ENCODE measurements around the gene IFNGR2. TPM values are rescaled to one million over a fixed set of nuclear protein-coding genes. Genes with fewer than 3 reads are reported as not detected.
"Not testable (repeated sequence)": the region's sequence is repeated elsewhere in the genome, so short reads cannot be mapped to it uniquely, and the experiment has no call there.

Gene IFNGR2
- total and polyA plus RNA-seq, 2 experiments from 2014 or later = 92.8 to 113 TPM

- H4K20me1 ChIP-seq (ENCODE audit: insufficient read depth) = no peaks in the 10 kb centered on the region
- 74 to 78% methylated on average over 4 of the region's 4 CpGs for WGBS, 2 experiments (ENCODE audit: low coverage in 1 of 2, low lambda C conversion rate in 2 of 2, missing lambda C conversion rate in 2 of 2)
- peaks cover 23% of the 10 kb centered on the region for H3F3A ChIP-seq (ENCODE audit: insufficient read depth)
- peak overlapping the region; percentile 55; the same call in 1 of the 2 replicates for H2AFZ ChIP-seq
- TF ChIP-seq EZH2 (IDR thresholded peaks at IDR 0.05; ENCODE audit: insufficient read depth, poor library complexity, severe bottlenecking) (no peak), EZH2phosphoT487 (IDR thresholded peaks at IDR 0.05; ENCODE audit: insufficient read depth, low read depth) (no peak)
- no peak overlapping the region for H3K4me3 ChIP-seq
- no peaks in the 10 kb centered on the region for H3K79me2 ChIP-seq (ENCODE audit: insufficient read depth)
- no peak overlapping the region for H3K9ac ChIP-seq
- no peaks in the 10 kb centered on the region for H3K27me3 ChIP-seq (replicated peaks; ENCODE audit: insufficient read depth)
- H3K36me3 ChIP-seq (ENCODE audit: low read depth) = peaks cover 7% of the 10 kb centered on the region; the same call in 1 of the 2 replicates
- H3K27ac ChIP-seq = no peak overlapping the region; the same call in 1 of the 2 replicates
- H3K4me1 ChIP-seq (ENCODE audit: insufficient read depth) = peaks cover 26% of the 10 kb centered on the region
- no peaks in the 10 kb centered on the region for H3K9me2 ChIP-seq (ENCODE audit: insufficient read depth)
- DNase-seq = no peak
- in situ Hi-C loops (cut with MboI) = no loop called here
- H3K9me3 ChIP-seq (ENCODE audit: low read depth) = no peaks in the 10 kb centered on the region
- H3K4me2 ChIP-seq (ENCODE audit: unreplicated experiment) = no peak overlapping the region
Measured at GRCh38 chr21:33359446-33359845, 43.8 kb upstream of the IFNGR2 start.

- DNase-seq = peak; percentile 81
- H2AFZ ChIP-seq = peak overlapping the region; percentile 55; the same call in 1 of the 2 replicates
- H3K79me2 ChIP-seq (ENCODE audit: insufficient read depth) = no peaks in the 10 kb centered on the region
- H3K4me2 ChIP-seq (ENCODE audit: unreplicated experiment) = peak overlapping the region; percentile 61
- no peaks in the 10 kb centered on the region for H3K27me3 ChIP-seq (replicated peaks; ENCODE audit: insufficient read depth)
- in situ Hi-C loops (cut with MboI) = loop anchor here (10.0 kb wide), 1 partner anchor 165 kb away; no protein-coding TSS in a partner anchor
- peaks cover 6% of the 10 kb centered on the region; the same call in 1 of the 2 replicates for H3K36me3 ChIP-seq (ENCODE audit: low read depth)
- H3K27ac ChIP-seq = peak overlapping the region; percentile 62
- H3K9me2 ChIP-seq (ENCODE audit: insufficient read depth) = no peaks in the 10 kb centered on the region
- 7 to 13% methylated on average over 6 of the region's 6 CpGs for WGBS, 2 experiments (ENCODE audit: low coverage in 1 of 2, low lambda C conversion rate in 2 of 2, missing lambda C conversion rate in 2 of 2)
- H3K9me3 ChIP-seq (ENCODE audit: low read depth) = no peaks in the 10 kb centered on the region
- H3K9ac ChIP-seq = peak overlapping the region; percentile 42
- no peak for TF ChIP-seq EZH2phosphoT487 (IDR thresholded peaks at IDR 0.05; ENCODE audit: insufficient read depth, low read depth)
- TF ChIP-seq EZH2 (IDR thresholded peaks at IDR 0.05; ENCODE audit: insufficient read depth, poor library complexity, severe bottlenecking) = no peak
- H3K4me3 ChIP-seq = peak overlapping the region; percentile 35
- peaks cover 26% of the 10 kb centered on the region for H3K4me1 ChIP-seq (ENCODE audit: insufficient read depth)
- no peaks in the 10 kb centered on the region for H4K20me1 ChIP-seq (ENCODE audit: insufficient read depth)
- peaks cover 23% of the 10 kb centered on the region for H3F3A ChIP-seq (ENCODE audit: insufficient read depth)
Measured at GRCh38 chr21:33360281-33360680, 42.9 kb upstream of the IFNGR2 start.

GRCh38 chr21:33360881-33361602, 42.2 kb upstream of the IFNGR2 start:
- peak; percentile 76 for DNase-seq
- Histone ChIP-seq H3K9ac (peak overlapping the region; percentile 42), H3K9me3 (ENCODE audit: low read depth) (no peaks in the 10 kb centered on the region), H3K4me3 (peak overlapping the region; percentile 35), H2AFZ (no peak overlapping the region), H3K79me2 (ENCODE audit: insufficient read depth) (no peaks in the 10 kb centered on the region), H4K20me1 (ENCODE audit: insufficient read depth) (no peaks in the 10 kb centered on the region), H3K36me3 (ENCODE audit: low read depth) (no peaks in the 10 kb centered on the region), H3F3A (ENCODE audit: insufficient read depth) (peaks cover 23% of the 10 kb centered on the region), H3K4me2 (ENCODE audit: unreplicated experiment) (peak overlapping the region; percentile 61), H3K27ac (peak overlapping the region; percentile 62), H3K27me3 (replicated peaks; ENCODE audit: insufficient read depth) (no peaks in the 10 kb centered on the region), H3K9me2 (ENCODE audit: insufficient read depth) (no peaks in the 10 kb centered on the region), H3K4me1 (ENCODE audit: insufficient read depth) (peaks cover 26% of the 10 kb centered on the region)
- 6 to 10% methylated on average over 14 of the region's 14 CpGs for WGBS, 2 experiments (ENCODE audit: low coverage in 1 of 2, low lambda C conversion rate in 2 of 2, missing lambda C conversion rate in 2 of 2)
- TF ChIP-seq EZH2phosphoT487 (IDR thresholded peaks at IDR 0.05; ENCODE audit: insufficient read depth, low read depth) (no peak), EZH2 (IDR thresholded peaks at IDR 0.05; ENCODE audit: insufficient read depth, poor library complexity, severe bottlenecking) (no peak)
- in situ Hi-C loops (cut with MboI) = loop anchor here (10.0 kb wide), 1 partner anchor 166 kb away; no protein-coding TSS in a partner anchor

- peak overlapping the region; percentile 3; the same call in 1 of the 2 replicates for H3K4me3 ChIP-seq
- no peaks in the 10 kb centered on the region for H3K9me3 ChIP-seq (ENCODE audit: low read depth)
- no peaks in the 10 kb centered on the region for H3K27me3 ChIP-seq (replicated peaks; ENCODE audit: insufficient read depth)
- H3K9me2 ChIP-seq (ENCODE audit: insufficient read depth) = no peaks in the 10 kb centered on the region
- no peaks in the 10 kb centered on the region for H3K36me3 ChIP-seq (ENCODE audit: low read depth)
- no peak overlapping the region for H3K27ac ChIP-seq
- peaks cover 23% of the 10 kb centered on the region for H3F3A ChIP-seq (ENCODE audit: insufficient read depth)
- WGBS, 2 experiments (ENCODE audit: low coverage in 1 of 2, low lambda C conversion rate in 2 of 2, missing lambda C conversion rate in 2 of 2) = 30 to 31% methylated on average over 12 of the region's 12 CpGs
- H3K4me1 ChIP-seq (ENCODE audit: insufficient read depth) = peaks cover 26% of the 10 kb centered on the region
- in situ Hi-C loops (cut with MboI) = loop anchor here (10.0 kb wide), 1 partner anchor 167 kb away; no protein-coding TSS in a partner anchor
- H2AFZ ChIP-seq = 0 out of 2 replicates have a peak overlapping the region, but pooled peaks have one; percentile 3
- no peaks in the 10 kb centered on the region for H4K20me1 ChIP-seq (ENCODE audit: insufficient read depth)
- no peaks in the 10 kb centered on the region for H3K79me2 ChIP-seq (ENCODE audit: insufficient read depth)
- no peak for TF ChIP-seq EZH2phosphoT487 (IDR thresholded peaks at IDR 0.05; ENCODE audit: insufficient read depth, low read depth)
- no peak for TF ChIP-seq EZH2 (IDR thresholded peaks at IDR 0.05; ENCODE audit: insufficient read depth, poor library complexity, severe bottlenecking)
- no peak for DNase-seq
- peak overlapping the region; percentile 61 for H3K4me2 ChIP-seq (ENCODE audit: unreplicated experiment)
- H3K9ac ChIP-seq = no peak overlapping the region
Measured at GRCh38 chr21:33362044-33362555, 41.1 kb upstream of the IFNGR2 start.

GRCh38 chr21:33363911-33364609, 39.2 kb upstream of the IFNGR2 start:
- Histone ChIP-seq H3F3A (ENCODE audit: insufficient read depth) (peaks cover 20% of the 10 kb centered on the region), H3K4me1 (ENCODE audit: insufficient read depth) (peaks cover 26% of the 10 kb centered on the region), H2AFZ (peak overlapping the region; percentile 28; the same call in 1 of the 2 replicates)
- not testable (repeated sequence) for H3K9ac ChIP-seq; H3K27me3 ChIP-seq (replicated peaks; ENCODE audit: insufficient read depth); H3K79me2 ChIP-seq (ENCODE audit: insufficient read depth); H3K4me2 ChIP-seq (ENCODE audit: unreplicated experiment); H4K20me1 ChIP-seq (ENCODE audit: insufficient read depth); DNase-seq; H3K9me3 ChIP-seq (ENCODE audit: low read depth); H3K36me3 ChIP-seq (ENCODE audit: low read depth); H3K4me3 ChIP-seq; H3K9me2 ChIP-seq (ENCODE audit: insufficient read depth); H3K27ac ChIP-seq
- in situ Hi-C loops (cut with MboI) = loop anchor here (10.0 kb wide), 1 partner anchor 169 kb away; no protein-coding TSS in a partner anchor
- 74 to 77% methylated on average over 10 of the region's 10 CpGs for WGBS, 2 experiments (ENCODE audit: low coverage in 1 of 2, low lambda C conversion rate in 2 of 2, missing lambda C conversion rate in 2 of 2)

All from GM23248 (cell line).